HEK293 (cell line): ENCODE results near the gene CCNT2.

ENCODE experiments used
- CTCF ChIP-seq: fragments of 450-650 bp; formaldehyde crosslinking; IDR thresholded peaks from 2 replicates; pipeline ENCODE4 v1.5.1; 2016; ENCODE audit warnings: missing biosample characterization, missing genetic modification characterization
- REPIN1 ChIP-seq: fragments of 450-650 bp; formaldehyde crosslinking; IDR thresholded peaks from 2 replicates; pipeline ENCODE4 v1.5.1; 2017; ENCODE audit warnings: missing biosample characterization, missing genetic modification characterization, low read depth
- REST ChIP-seq: fragments of 450-650 bp; formaldehyde crosslinking; IDR thresholded peaks from 2 replicates; pipeline ENCODE4 v1.5.1; 2016; ENCODE audit warnings: missing biosample characterization, missing genetic modification characterization
- SP2 ChIP-seq: fragments of 450-650 bp; formaldehyde crosslinking; IDR thresholded peaks from 2 replicates; pipeline ENCODE4 v1.5.1; 2016; ENCODE audit warnings: missing biosample characterization, missing genetic modification characterization
- TRIM28 ChIP-seq: IDR thresholded peaks from 2 replicates; pipeline ENCODE4 v1.6.1; 2011; ENCODE audit warnings: low read length, control low read depth, borderline replicate concordance
- YY1 ChIP-seq: fragments of 450-650 bp; formaldehyde crosslinking; IDR thresholded peaks from 2 replicates; pipeline ENCODE4 v1.5.1; 2018; ENCODE audit warnings: missing biosample characterization, missing genetic modification characterization
- ZBTB7A ChIP-seq: fragments of 450-650 bp; formaldehyde crosslinking; IDR thresholded peaks from 2 replicates; pipeline ENCODE4 v1.5.1; 2016; ENCODE audit warnings: low read depth, missing biosample characterization, missing genetic modification characterization
- ZNF184 ChIP-seq: fragments of 450-650 bp; IDR thresholded peaks from 2 replicates; pipeline ENCODE4 v1.5.1; 2018; ENCODE audit warnings: missing biosample characterization, mild to moderate bottlenecking, missing genetic modification characterization
- ZNF274 ChIP-seq, 2 experiments: fragments of 200-500 bp in 1 of 2; fragments of 450-650 bp in 1 of 2; sonication (Bioruptor generic) in 1 of 2; formaldehyde crosslinking in 1 of 2; IDR thresholded peaks; 2 replicates each; pipeline versions ENCODE4 v1.5.1 to v1.6.1; 2014 to 2016; ENCODE audit warnings: borderline replicate concordance in 1 of 2, inconsistent platforms in 1 of 2, low read length in 1 of 2, missing biosample characterization in 1 of 2, missing genetic modification characterization in 1 of 2
- ZNF548 ChIP-seq: fragments of 450-650 bp; formaldehyde crosslinking; IDR thresholded peaks from 2 replicates; pipeline ENCODE4 v1.5.1; 2016; ENCODE audit warnings: missing biosample characterization, missing genetic modification characterization
- ZNF629 ChIP-seq: fragments of 450-650 bp; formaldehyde crosslinking; IDR thresholded peaks from 2 replicates; pipeline ENCODE4 v1.5.1; 2017; ENCODE audit warnings: missing biosample characterization, missing genetic modification characterization
- ZNF707 ChIP-seq: fragments of 450-650 bp; formaldehyde crosslinking; IDR thresholded peaks from 2 replicates; pipeline ENCODE4 v1.5.1; 2016; ENCODE audit warnings: missing biosample characterization, missing genetic modification characterization
- ZNF830 ChIP-seq: fragments of 450-650 bp; IDR thresholded peaks from 2 replicates; pipeline ENCODE4 v1.5.0; 2018; ENCODE audit warnings: missing biosample characterization, missing genetic modification characterization, low read depth, mild to moderate bottlenecking, moderate library complexity

GRCh38 chr2:134911400-134911785, 7.2 kb upstream of the CCNT2 start:
- no peak for TF ChIP-seq TRIM28
- no peak for TF ChIP-seq CTCF (tag by site-specific recombination)
- no peak for TF ChIP-seq ZNF830
- no peak for TF ChIP-seq ZNF629 (tag by site-specific recombination)
- no peak for TF ChIP-seq ZNF184 (tag by site-specific recombination)
- TF ChIP-seq ZNF707, result no peak
- TF ChIP-seq ZNF548 (tag by site-specific recombination), result no peak
- no peak for TF ChIP-seq REPIN1 (tag by site-specific recombination)
- TF ChIP-seq REST (tag by site-specific recombination), result no peak
- no peak for TF ChIP-seq SP2 (tag by site-specific recombination)
- TF ChIP-seq YY1 (tag by site-specific recombination), result no peak
- no peak for TF ChIP-seq ZNF274 (IDR thresholded peaks at IDR 0.05; ENCODE audit: low read length)
- no peak for TF ChIP-seq ZNF274 (tag by site-specific recombination; IDR thresholded peaks at IDR 0.05; ENCODE audit: borderline replicate concordance)
- no peak for TF ChIP-seq ZBTB7A (tag by site-specific recombination)
